Left ventricle myocardium inferior (tissue), 1 donor: ENCODE results near the gene DNM1. TPM values are rescaled to one million over a fixed set of nuclear protein-coding genes. Genes with fewer than 3 reads are reported as not detected.

ENCODE experiments used
- DNase-seq: peaks from one replicate; pipeline ENCODE4 v3.0.0-alpha.2; 2020
- H3K27ac ChIP-seq: fragments of 200-600 bp; replicated peaks from 2 replicates; pipeline ENCODE4 v1.8.0; 2021
- H3K27me3 ChIP-seq: fragments of 200-600 bp; 2 replicates; pipeline ENCODE4 v1.8.0; 2021; ENCODE audit warnings: low read depth
- H3K36me3 ChIP-seq: fragments of 200-600 bp; 2 replicates; pipeline ENCODE4 v1.8.0; 2021
- H3K4me1 ChIP-seq: fragments of 200-600 bp; 2 replicates; pipeline ENCODE4 v1.8.0; 2021
- H3K4me3 ChIP-seq: fragments of 200-600 bp; 2 replicates; pipeline ENCODE4 v1.8.0; 2021; ENCODE audit warnings: mild to moderate bottlenecking, moderate library complexity
- H3K9me3 ChIP-seq: fragments of 200-600 bp; replicated peaks from 2 replicates; pipeline ENCODE4 v1.8.0; 2021
- CTCF ChIP-seq: fragments of 200-600 bp; IDR thresholded peaks from 2 replicates; pipeline ENCODE4 v1.8.0; 2021; ENCODE audit warnings: antibody characterized with exemption, mild to moderate bottlenecking, borderline replicate concordance
- intact Hi-C: fragments of 100-400 bp; cut with micrococcal nuclease; formaldehyde crosslinking; loops from one replicate; pipeline ENCODE4 v1.11.0; 2022
- total RNA-seq: library from RNA; stranded (reverse); fragmentation: NEBNext Ultra II Directional; extraction: Animal tissue kit (Norgen Biotek cat#: 25700); gene quantifications from one replicate; pipeline ENCODE4 v1.2.1, GENCODE V29; 2021
- donor health status: DM: no; HTN: yes; CAD: no; lungs with severe emphysema.

Gene DNM1
- total RNA-seq, 1 donor from 2014 or later: 4.9 TPM

GRCh38 chr9:128169925-128170324 lies 33.3 kb upstream of the DNM1 start:
- Histone ChIP-seq H3K27me3 (no peaks in the 10 kb centered on the region), H3K27ac (no peak overlapping the region), H3K9me3 (no peaks in the 10 kb centered on the region), H3K36me3 (peaks cover 77% of the 10 kb centered on the region), H3K4me1 (no peaks in the 10 kb centered on the region), H3K4me3 (no peak overlapping the region)
- no peak for DNase-seq
- intact Hi-C loops: no loop called here
- TF ChIP-seq CTCF: no peak

- Histone ChIP-seq H3K4me3 (no peak overlapping the region), H3K9me3 (no peaks in the 10 kb centered on the region), H3K4me1 (no peaks in the 10 kb centered on the region), H3K27ac (no peak overlapping the region), H3K27me3 (no peaks in the 10 kb centered on the region), H3K36me3 (peaks cover 79% of the 10 kb centered on the region)
- no peak for DNase-seq
- TF ChIP-seq CTCF: no peak
- intact Hi-C loops: no loop called here
Measured at GRCh38 chr9:128174062-128174461, 29.1 kb upstream of the DNM1 start.

- H3K27ac ChIP-seq: no peak overlapping the region
- no peak for DNase-seq
- H3K4me1 ChIP-seq: no peaks in the 10 kb centered on the region
- no peak overlapping the region for H3K4me3 ChIP-seq
- H3K27me3 ChIP-seq: no peaks in the 10 kb centered on the region
- H3K36me3 ChIP-seq: peaks cover 79% of the 10 kb centered on the region
- no peaks in the 10 kb centered on the region for H3K9me3 ChIP-seq
- TF ChIP-seq CTCF: no peak
- intact Hi-C loops: no loop called here
Measured at GRCh38 chr9:128175102-128175563, 28.0 kb upstream of the DNM1 start.

- TF ChIP-seq CTCF: no peak
- no peaks in the 10 kb centered on the region for H3K4me1 ChIP-seq
- no peak overlapping the region for H3K4me3 ChIP-seq
- no peak overlapping the region for H3K27ac ChIP-seq
- no peaks in the 10 kb centered on the region for H3K9me3 ChIP-seq
- H3K36me3 ChIP-seq: peaks cover 79% of the 10 kb centered on the region
- intact Hi-C loops: no loop called here
- H3K27me3 ChIP-seq: no peaks in the 10 kb centered on the region
- no peak for DNase-seq
Measured at GRCh38 chr9:128175726-128176125, 27.5 kb upstream of the DNM1 start.

GRCh38 chr9:128178806-128179431 lies 24.3 kb upstream of the DNM1 start:
- H3K27ac ChIP-seq: no peak overlapping the region
- intact Hi-C loops: no loop called here
- no peak for DNase-seq
- no peak overlapping the region for H3K4me3 ChIP-seq
- H3K27me3 ChIP-seq: no peaks in the 10 kb centered on the region
- peaks cover 83% of the 10 kb centered on the region for H3K36me3 ChIP-seq
- TF ChIP-seq CTCF: no peak
- no peaks in the 10 kb centered on the region for H3K4me1 ChIP-seq
- no peaks in the 10 kb centered on the region for H3K9me3 ChIP-seq
